ENCODE results near the gene PMPCA. TPM values are rescaled to one million over a fixed set of nuclear protein-coding genes. Genes with fewer than 3 reads are reported as not detected.

The PMPCA gene
- polyA plus RNA-seq, 1 of the 3 experiments (the other 2 are of a cell fraction): 125 TPM

DNA sequence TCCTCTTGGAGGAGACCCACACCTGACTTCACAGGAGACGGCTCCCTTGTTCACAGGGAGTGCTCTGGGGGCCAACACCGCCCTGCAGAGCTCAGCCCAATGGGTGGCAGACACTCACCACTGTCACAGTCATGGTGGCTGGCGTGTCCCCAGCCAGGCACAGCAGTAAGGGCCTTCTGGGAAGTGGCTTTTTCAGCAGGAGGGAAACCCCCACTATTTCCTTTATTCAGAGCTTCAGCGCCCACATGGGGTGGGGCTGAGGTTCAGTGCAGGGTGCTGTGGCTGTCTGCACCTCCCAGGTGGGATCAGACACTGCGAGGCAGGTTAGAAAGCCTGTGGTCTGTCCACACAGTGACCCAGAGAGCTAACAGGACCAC is 6.9 kb upstream of the PMPCA start:
- Histone ChIP-seq H3K79me2 (ENCODE audit: insufficient read depth) (peaks cover 20% of the 10 kb centered on the region), H4K20me1 (ENCODE audit: insufficient read depth) (peaks cover 4% of the 10 kb centered on the region; the same call in 1 of the 2 replicates), H2AFZ (ENCODE audit: low read depth) (no peak overlapping the region), H3F3A (replicated peaks; ENCODE audit: insufficient read depth) (peaks cover 19% of the 10 kb centered on the region), H3K4me3 (ENCODE audit: low read depth in 2 of 2, low read length in 1 of 2) (no peak overlapping the region), H3K27ac (ENCODE audit: low read depth in 2 of 2, low read length in 1 of 2) (no peak overlapping the region), H3K36me3 (replicated peaks in 1 of 2; ENCODE audit: control insufficient read depth in 1 of 2, insufficient read depth in 2 of 2, low read length in 1 of 2) (peaks cover 13 to 62% of the 10 kb centered on the region in 2 experiments), H3K27me3 (ENCODE audit: insufficient read depth) (no peaks in the 10 kb centered on the region), H3K9me3 (no peaks in the 10 kb centered on the region), H3K9me2 (no peaks in the 10 kb centered on the region), H3K4me1 (ENCODE audit: control insufficient read depth in 1 of 2, insufficient read depth in 2 of 2, low read depth in 1 of 2, low read length in 1 of 2) (peaks cover 3 to 14% of the 10 kb centered on the region in 2 experiments; a peak in 2 of 4 replicates), H3K9ac (no peak overlapping the region), H3K4me2 (no peak overlapping the region)
- CTCF ChIA-PET: no interaction called here
- POLR2A ChIA-PET: no interaction called here
- WGBS (ENCODE audit: low lambda C conversion rate): 98% methylated on average over 4 of the region's 5 CpGs
- TF ChIP-seq, protein P1, sequence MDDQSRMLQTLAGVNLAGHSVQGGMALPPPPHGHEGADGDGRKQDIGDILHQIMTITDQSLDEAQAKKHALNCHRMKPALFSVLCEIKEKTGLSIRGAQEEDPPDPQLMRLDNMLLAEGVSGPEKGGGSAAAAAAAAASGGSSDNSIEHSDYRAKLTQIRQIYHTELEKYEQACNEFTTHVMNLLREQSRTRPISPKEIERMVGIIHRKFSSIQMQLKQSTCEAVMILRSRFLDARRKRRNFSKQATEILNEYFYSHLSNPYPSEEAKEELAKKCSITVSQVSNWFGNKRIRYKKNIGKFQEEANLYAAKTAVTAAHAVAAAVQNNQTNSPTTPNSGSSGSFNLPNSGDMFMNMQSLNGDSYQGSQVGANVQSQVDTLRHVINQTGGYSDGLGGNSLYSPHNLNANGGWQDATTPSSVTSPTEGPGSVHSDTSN (IDR thresholded peaks at IDR 0.05): no peak
- TF ChIP-seq MEF2A (IDR thresholded peaks at IDR 0.05; ENCODE audit: borderline replicate concordance, low read depth): no peak
- no peak for TF ChIP-seq SMC3 (IDR thresholded peaks at IDR 0.05; ENCODE audit: low read depth, low read length)
- TF ChIP-seq, protein P2, sequence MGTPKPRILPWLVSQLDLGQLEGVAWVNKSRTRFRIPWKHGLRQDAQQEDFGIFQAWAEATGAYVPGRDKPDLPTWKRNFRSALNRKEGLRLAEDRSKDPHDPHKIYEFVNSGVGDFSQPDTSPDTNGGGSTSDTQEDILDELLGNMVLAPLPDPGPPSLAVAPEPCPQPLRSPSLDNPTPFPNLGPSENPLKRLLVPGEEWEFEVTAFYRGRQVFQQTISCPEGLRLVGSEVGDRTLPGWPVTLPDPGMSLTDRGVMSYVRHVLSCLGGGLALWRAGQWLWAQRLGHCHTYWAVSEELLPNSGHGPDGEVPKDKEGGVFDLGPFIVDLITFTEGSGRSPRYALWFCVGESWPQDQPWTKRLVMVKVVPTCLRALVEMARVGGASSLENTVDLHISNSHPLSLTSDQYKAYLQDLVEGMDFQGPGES (IDR thresholded peaks at IDR 0.05; ENCODE audit: low read depth, low read length): no peak
- no peak for TF ChIP-seq FOSL2 (IDR thresholded peaks at IDR 0.05; ENCODE audit: borderline replicate concordance, low read depth)
- no peak for TF ChIP-seq RCOR1 (IDR thresholded peaks at IDR 0.05; ENCODE audit: low read length)
- TF ChIP-seq GABPA (IDR thresholded peaks at IDR 0.05; ENCODE audit: low read depth): no peak
- TF ChIP-seq NFIC (IDR thresholded peaks at IDR 0.05; ENCODE audit: borderline replicate concordance): no peak
- no peak for TF ChIP-seq TEAD4 (IDR thresholded peaks at IDR 0.05; ENCODE audit: borderline replicate concordance, insufficient read depth)
- no peak for TF ChIP-seq TAF1 (IDR thresholded peaks at IDR 0.05; ENCODE audit: borderline replicate concordance, low read depth, low read length)
- no peak for TF ChIP-seq EP300 (IDR thresholded peaks at IDR 0.05; ENCODE audit: borderline replicate concordance in 1 of 2, low read depth in 1 of 2, low read length in 1 of 2)
- TF ChIP-seq, protein P3, sequence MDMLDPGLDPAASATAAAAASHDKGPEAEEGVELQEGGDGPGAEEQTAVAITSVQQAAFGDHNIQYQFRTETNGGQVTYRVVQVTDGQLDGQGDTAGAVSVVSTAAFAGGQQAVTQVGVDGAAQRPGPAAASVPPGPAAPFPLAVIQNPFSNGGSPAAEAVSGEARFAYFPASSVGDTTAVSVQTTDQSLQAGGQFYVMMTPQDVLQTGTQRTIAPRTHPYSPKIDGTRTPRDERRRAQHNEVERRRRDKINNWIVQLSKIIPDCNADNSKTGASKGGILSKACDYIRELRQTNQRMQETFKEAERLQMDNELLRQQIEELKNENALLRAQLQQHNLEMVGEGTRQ (IDR thresholded peaks at IDR 0.05; ENCODE audit: borderline replicate concordance, low read depth, low read length): no peak
- TF ChIP-seq FOXM1 (IDR thresholded peaks at IDR 0.05; ENCODE audit: low read depth): no peak
- no peak for TF ChIP-seq JUND (IDR thresholded peaks at IDR 0.05)
- no peak for TF ChIP-seq SIN3A (IDR thresholded peaks at IDR 0.05; ENCODE audit: borderline replicate concordance, low read depth, low read length)
- no peak for TF ChIP-seq EZH2phosphoT487 (IDR thresholded peaks at IDR 0.05; ENCODE audit: borderline replicate concordance, low read depth)
- no peak for TF ChIP-seq ELF1 (IDR thresholded peaks at IDR 0.05)
- no peak for TF ChIP-seq NRF1 (IDR thresholded peaks at IDR 0.05; ENCODE audit: low read depth, low read length)
- no peak for DNase-seq

All from SK-N-SH (cell line).